Left lung (tissue), 10 donors: Measurements from ENCODE around the gene LSM2. TPM values are rescaled to one million over a fixed set of nuclear protein-coding genes. Genes with fewer than 3 reads are reported as not detected.
"Not testable (repeated sequence)": the region's sequence is repeated elsewhere in the genome, so short reads cannot be mapped to it uniquely, and the experiment has no call there.

Experiments
- ATAC-seq: fragments of 200-7000 bp; cut with Tn5 transposase; one replicate; pipeline ENCODE4 v1.9.1; 2020; ENCODE audit warnings: moderate library complexity
- DNase-seq, 4 donors: peaks; one replicate each; pipeline ENCODE4 v3.0.0-alpha.2; 2013 to 2020
- H3K27ac ChIP-seq, 2 donors: fragments of 200-600 bp; sonication (generic) in 1 of 2; one replicate each; pipeline versions ENCODE4 v1.5.0 to v1.8.0; 2020 to 2021
- H3K27me3 ChIP-seq, 2 donors: fragments of 200-600 bp; sonication (generic) in 1 of 2; one replicate each; pipeline versions ENCODE4 v1.5.0 to v1.8.0; 2020 to 2021
- H3K36me3 ChIP-seq, 2 donors: fragments of 200-600 bp; sonication (generic) in 1 of 2; one replicate each; pipeline versions ENCODE4 v1.5.0 to v1.8.0; 2020 to 2021
- H3K4me1 ChIP-seq, 2 donors: fragments of 200-600 bp; one replicate each; pipeline ENCODE4 v1.8.0; 2021
- H3K4me3 ChIP-seq, 2 donors: fragments of 200-600 bp; sonication (generic) in 1 of 2; one replicate each; pipeline versions ENCODE4 v1.5.0 to v1.8.0; 2020 to 2021; ENCODE audit warnings: mild to moderate bottlenecking in 1 of 2
- H3K9me3 ChIP-seq, 2 donors: fragments of 200-600 bp; sonication (generic) in 1 of 2; one replicate each; pipeline versions ENCODE4 v1.5.0 to v1.8.0; 2020 to 2021
- CTCF ChIP-seq, 2 donors: fragments of 200-600 bp; sonication (generic) in 1 of 2; IDR thresholded peaks; one replicate each; pipeline versions ENCODE4 v1.5.0 to v1.8.0; 2021; ENCODE audit warnings: antibody characterized with exemption in 2 of 2
- intact Hi-C, 2 donors: fragments of 100-400 bp; cut with DNase I; formaldehyde crosslinking; loops; one replicate each; pipeline versions ENCODE4 v1.11.2 to v1.14.2; 2022
- polyA plus RNA-seq, 6 donors: library from polyadenylated mRNA; unstranded; fragments of 120-200 nt; gene quantifications; one replicate each; pipeline ENCODE4 v1.2.1, GENCODE V29; 2013; ENCODE audit not compliant: insufficient read length in 6 of 6
- total RNA-seq, 2 donors: library from RNA; stranded (reverse); fragmentation: NEBNext Ultra II Directional; extraction: Animal tissue kit (Norgen Biotek cat#: 25700); gene quantifications; one replicate each; pipeline ENCODE4 v1.2.1, GENCODE V29; 2021
- donor health status: DM: no; HTN: yes; CAD: no.
- donor health status: DM: no; HTN: no; CAD: no.

The LSM2 gene
- total and polyA plus RNA-seq, 8 donors = 38.7 to 88.5 (median 81.7) TPM

- no peak for TF ChIP-seq CTCF (IDR thresholded peaks at IDR 0.05)
- intact Hi-C loops = no loop called here
- no peak for ATAC-seq
- no peaks in the 10 kb centered on the region for H3K4me1 ChIP-seq
- no peaks in the 10 kb centered on the region for H3K9me3 ChIP-seq
- H3K27ac ChIP-seq = no peak overlapping the region
- no peak overlapping the region for H3K4me3 ChIP-seq
- no peaks in the 10 kb centered on the region for H3K36me3 ChIP-seq
- no peak for DNase-seq
- no peaks in the 10 kb centered on the region for H3K27me3 ChIP-seq
These were observed 40.7 kb upstream of the LSM2 start for GRCh38 chr6:31847276-31847978.

GRCh38 chr6:31844507-31844906, 37.7 kb upstream of the LSM2 start:
- peaks cover 0 to 6% of the 10 kb centered on the region in 2 donors for H3K4me1 ChIP-seq
- intact Hi-C loops = no loop called here
- TF ChIP-seq CTCF (IDR thresholded peaks at IDR 0.05) = no peak
- H3K4me3 ChIP-seq = no peak overlapping the region
- no peak for DNase-seq
- H3K27ac ChIP-seq = no peak overlapping the region
- peaks cover 0 to 29% of the 10 kb centered on the region in 2 donors for H3K36me3 ChIP-seq
- H3K9me3 ChIP-seq = no peaks in the 10 kb centered on the region
- ATAC-seq = peak; percentile 59
- no peaks in the 10 kb centered on the region for H3K27me3 ChIP-seq

DNA sequence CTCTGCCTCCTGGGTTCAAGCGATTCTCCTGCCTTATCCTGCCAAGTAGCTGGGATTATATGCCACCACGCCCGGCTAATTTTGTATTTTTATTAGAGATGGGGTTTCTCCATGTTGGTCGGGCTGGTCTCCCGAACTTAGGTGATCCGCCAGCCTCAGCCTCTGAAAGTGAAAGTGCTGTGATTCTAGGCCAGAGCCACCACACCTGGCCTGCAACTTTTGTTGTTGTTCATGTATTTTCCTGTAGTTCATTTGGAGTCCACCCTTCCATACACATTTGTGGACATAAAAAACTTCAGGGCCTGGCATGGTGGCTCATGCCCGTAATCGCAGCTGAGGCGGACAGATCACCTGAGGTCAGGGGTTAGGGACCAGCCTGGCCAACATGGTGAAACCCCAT, 35.3 kb upstream of the LSM2 start:
- no peaks in the 10 kb centered on the region for H3K9me3 ChIP-seq
- no peak for TF ChIP-seq CTCF (IDR thresholded peaks at IDR 0.05)
- H3K4me1 ChIP-seq = peaks cover 19 to 30% of the 10 kb centered on the region in 2 donors
- intact Hi-C loops = no loop called here
- no peak overlapping the region for H3K4me3 ChIP-seq
- H3K27ac ChIP-seq = no peak overlapping the region
- peaks cover 0 to 53% of the 10 kb centered on the region in 2 donors for H3K36me3 ChIP-seq
- no peak for ATAC-seq
- H3K27me3 ChIP-seq = no peaks in the 10 kb centered on the region
- DNase-seq = no peak

DNA sequence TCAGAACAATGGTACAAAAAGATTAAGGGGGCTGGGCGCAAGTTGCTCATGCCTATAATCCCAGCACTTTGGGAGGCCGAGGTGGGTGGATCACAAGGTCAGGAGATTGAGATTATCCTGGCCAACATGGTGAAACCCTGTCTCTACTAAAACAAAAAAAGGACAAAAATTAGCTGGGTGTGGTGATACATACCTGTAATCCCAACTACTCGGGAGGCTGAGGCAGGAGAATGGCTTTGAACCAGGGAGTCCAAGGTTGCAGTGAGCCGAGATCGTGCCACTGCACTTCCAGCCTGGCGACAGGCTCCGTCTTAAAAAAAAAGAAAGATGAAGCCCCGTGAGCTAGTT, 33.0 kb upstream of the LSM2 start:
- H3K9me3 ChIP-seq, ATAC-seq, intact Hi-C loops, DNase-seq, H3K4me3 ChIP-seq, H3K27ac ChIP-seq, H3K27me3 ChIP-seq: not testable (repeated sequence)
- Histone ChIP-seq H3K4me1 (peaks cover 31 to 48% of the 10 kb centered on the region in 2 donors), H3K36me3 (peaks cover 0 to 57% of the 10 kb centered on the region in 2 donors)

GRCh38 chr6:31838968-31839367, 32.2 kb upstream of the LSM2 start:
- Histone ChIP-seq H3K27ac (no peak overlapping the region), H3K9me3 (no peaks in the 10 kb centered on the region), H3K36me3 (peaks cover 0 to 57% of the 10 kb centered on the region in 2 donors), H3K27me3 (no peaks in the 10 kb centered on the region), H3K4me1 (peaks cover 31 to 51% of the 10 kb centered on the region in 2 donors), H3K4me3 (peak overlapping the region in 1 of 2 donors; percentile 95)
- ATAC-seq (no peak), DNase-seq (no peak)
- intact Hi-C loops = no loop called here
- TF ChIP-seq CTCF (IDR thresholded peaks at IDR 0.05) = no peak

DNA sequence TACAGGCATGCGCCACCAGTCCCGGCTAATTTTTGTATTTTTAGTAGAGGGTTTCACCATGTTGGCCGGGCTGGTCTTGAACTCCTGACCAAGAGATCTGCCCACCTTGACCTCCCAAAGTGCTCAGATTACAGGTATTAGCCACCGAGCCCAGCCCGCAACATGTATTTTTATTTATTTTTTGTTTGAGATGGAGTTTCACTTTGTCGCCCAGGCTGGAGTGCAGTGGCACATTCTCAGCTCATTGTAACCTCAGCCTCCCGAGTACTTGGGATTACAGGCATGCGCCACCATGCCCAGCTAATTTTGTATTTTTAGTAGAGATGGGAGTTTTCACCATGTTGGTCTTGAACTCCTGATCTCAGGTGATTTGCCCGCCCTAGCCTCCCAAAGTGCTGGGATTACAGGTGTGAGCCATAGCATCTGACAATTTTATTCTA, 31.4 kb upstream of the LSM2 start:
- H3K4me3 ChIP-seq = peak overlapping the region in 1 of 2 donors; percentile 95
- intact Hi-C loops = not testable (repeated sequence)

More for the DNA sequence above, 31.4 kb upstream of the LSM2 start:
- not testable (repeated sequence) for H3K27me3 ChIP-seq, ATAC-seq, H3K9me3 ChIP-seq, H3K27ac ChIP-seq, DNase-seq
- H3K36me3 ChIP-seq = peaks cover 0 to 57% of the 10 kb centered on the region in 2 donors
- peaks cover 31 to 59% of the 10 kb centered on the region in 2 donors for H3K4me1 ChIP-seq
